ENCODE measurements around the gene CGB7.

CGB7 gene

GRCh38 chr19:49016067-49016839 lies 41.3 kb downstream of the CGB7 start:
- DNase-seq (ENCODE audit: low read depth): no peak

DNA sequence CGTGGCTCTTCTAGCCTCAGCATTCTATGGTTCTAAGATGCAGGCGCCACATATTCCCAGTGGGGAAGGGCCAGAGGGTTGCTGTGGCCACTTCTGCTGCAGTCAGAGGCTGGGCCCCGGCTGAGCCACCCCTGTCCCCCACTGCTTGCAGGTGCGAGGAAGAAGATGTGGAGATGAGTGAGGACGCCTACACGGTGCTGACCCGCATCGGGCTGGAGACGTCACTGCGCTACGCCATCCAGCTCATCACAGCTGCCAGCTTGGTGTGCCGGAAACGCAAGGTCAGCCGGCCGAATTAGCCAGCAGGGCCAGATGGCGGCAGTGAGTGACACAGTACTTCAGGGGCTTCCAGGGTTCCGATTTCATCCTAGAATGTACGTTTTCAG lies 42.7 kb downstream of the CGB7 start:
- DNase-seq (ENCODE audit: low read depth): no peak

DNA sequence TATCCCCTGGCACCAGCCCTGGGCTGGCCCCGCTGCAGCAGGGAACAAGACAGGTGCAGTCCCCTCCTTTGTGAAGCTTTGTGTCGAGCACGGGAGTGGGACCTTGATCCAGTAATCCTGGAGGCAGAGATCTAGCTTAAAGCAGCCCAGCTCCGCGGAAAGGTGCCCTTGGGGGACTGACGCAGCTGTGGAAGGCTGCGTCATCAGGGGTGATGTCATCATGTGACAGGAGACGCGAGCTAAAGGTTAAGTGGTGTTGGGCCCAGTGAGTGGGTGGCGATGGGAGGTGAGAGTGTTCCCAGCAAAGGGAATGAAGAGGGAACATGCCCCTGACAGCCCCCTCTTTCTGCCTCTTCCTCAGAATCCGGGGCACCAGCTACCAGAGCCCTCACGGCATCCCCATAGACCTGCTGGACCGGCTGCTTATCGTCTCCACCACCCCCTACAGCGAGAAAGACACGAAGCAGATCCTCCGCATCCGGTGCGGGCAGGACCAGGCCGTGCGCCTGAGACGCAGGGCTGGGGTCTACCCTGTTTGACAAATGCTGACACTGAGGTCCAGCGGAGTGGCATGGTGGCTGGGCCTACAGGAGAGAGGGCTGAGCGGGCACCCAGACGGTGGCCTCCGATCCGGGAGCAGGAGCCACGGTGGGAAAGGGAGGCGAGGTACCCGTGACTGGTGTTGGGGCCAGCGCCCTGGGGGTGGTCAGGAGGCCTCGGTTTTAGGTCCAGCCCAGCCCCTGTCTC lies 43.3 kb downstream of the CGB7 start:
- no peak for DNase-seq (ENCODE audit: low read depth)

GRCh38 chr19:49011194-49011593 lies 46.4 kb downstream of the CGB7 start:
- DNase-seq (ENCODE audit: low read depth): no peak

GRCh38 chr19:49010453-49010852 lies 47.1 kb downstream of the CGB7 start:
- no peak for DNase-seq (ENCODE audit: low read depth)

GRCh38 chr19:49009828-49010227 lies 47.7 kb downstream of the CGB7 start:
- DNase-seq (ENCODE audit: low read depth): no peak

DNA sequence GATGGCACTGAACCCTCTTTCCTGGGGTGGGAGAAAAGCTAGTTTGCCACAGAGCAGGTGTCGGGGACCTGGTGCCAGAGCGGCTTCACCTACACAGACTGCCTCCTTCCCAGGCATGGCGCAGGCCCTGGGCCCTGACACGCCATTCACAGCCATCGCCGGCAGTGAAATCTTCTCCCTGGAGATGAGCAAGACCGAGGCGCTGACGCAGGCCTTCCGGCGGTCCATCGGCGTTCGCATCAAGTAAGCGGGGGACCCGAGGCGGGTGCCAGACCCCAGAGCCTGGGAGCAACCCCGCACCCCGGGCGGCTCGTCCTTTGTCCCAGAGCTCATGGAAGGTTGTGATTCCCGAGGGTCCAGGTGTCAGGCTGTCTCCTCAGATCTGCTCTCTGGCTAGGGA lies 50.6 kb downstream of the CGB7 start:
- DNase-seq (ENCODE audit: low read depth): no peak

- DNase-seq (ENCODE audit: low read depth): no peak
Observed at GRCh38 chr19:49004964-49005614, 52.5 kb downstream of the CGB7 start.

Data from stimulated activated CD8-positive, alpha-beta memory T cell treated with anti-CD3 and anti-CD28 coated beads, Interleukin-4, amount 100 ng/mL, for 24 hours (primary cell).